ENCODE results near the gene TTC24.
"Not testable (repeated sequence)": the region's sequence is repeated elsewhere in the genome, so short reads cannot be mapped to it uniquely, and the experiment has no call there.

Gene TTC24

GRCh38 chr1:156625436-156626078 lies 46.0 kb downstream of the TTC24 start:
- no peak for DNase-seq (ENCODE audit: low read depth)
- TF ChIP-seq CTCF (IDR thresholded peaks at IDR 0.05; ENCODE audit: control insufficient read depth, extremely low read depth, insufficient read depth), result peak; percentile 74
- no peak overlapping the region for H3K4me3 ChIP-seq (ENCODE audit: low read depth, low read length)

GRCh38 chr1:156626079-156626438 lies 46.5 kb downstream of the TTC24 start:
- no peak overlapping the region for H3K4me3 ChIP-seq (ENCODE audit: low read depth, low read length)
- no peak for DNase-seq (ENCODE audit: low read depth)
- no peak for TF ChIP-seq CTCF (IDR thresholded peaks at IDR 0.05; ENCODE audit: control insufficient read depth, extremely low read depth, insufficient read depth)

DNA sequence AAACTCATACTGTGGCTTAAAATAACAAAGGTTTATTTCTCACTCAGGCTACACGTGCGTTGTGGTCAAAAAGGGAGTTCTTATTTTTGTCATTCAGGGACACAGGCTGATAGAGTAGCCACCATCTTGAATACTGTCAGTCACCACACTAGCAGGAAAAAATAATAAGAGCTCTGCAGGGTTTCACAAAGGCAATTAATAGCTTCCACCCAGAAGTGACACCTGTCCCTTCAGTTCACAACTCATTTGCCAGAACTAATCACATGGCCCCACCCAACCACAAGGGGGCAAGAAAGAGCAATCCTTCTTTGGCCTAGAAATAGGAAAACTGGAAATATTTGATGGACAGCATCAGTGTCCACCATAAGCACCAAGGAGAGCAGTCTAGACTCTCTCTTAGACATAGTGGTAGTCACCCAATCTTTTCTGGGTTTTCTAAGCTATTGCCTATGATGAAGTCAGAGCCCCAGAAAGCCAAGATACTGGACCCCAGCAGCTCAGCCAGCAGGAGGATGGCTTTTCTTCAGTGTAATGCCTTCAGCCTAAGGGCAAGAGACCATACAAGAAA lies 47.9 kb downstream of the TTC24 start:
- DNase-seq (ENCODE audit: low read depth), result no peak
- peak; percentile 74 for TF ChIP-seq CTCF (IDR thresholded peaks at IDR 0.05; ENCODE audit: control insufficient read depth, extremely low read depth, insufficient read depth)
- no peak overlapping the region for H3K4me3 ChIP-seq (ENCODE audit: low read depth, low read length)

GRCh38 chr1:156629823-156630449 lies 50.4 kb downstream of the TTC24 start:
- no peak overlapping the region for H3K4me3 ChIP-seq (ENCODE audit: low read depth, low read length)
- no peak for TF ChIP-seq CTCF (IDR thresholded peaks at IDR 0.05; ENCODE audit: control insufficient read depth, extremely low read depth, insufficient read depth)
- DNase-seq (ENCODE audit: low read depth), result no peak

GRCh38 chr1:156631152-156631551 lies 51.6 kb downstream of the TTC24 start:
- DNase-seq (ENCODE audit: low read depth), result not testable (repeated sequence)

GRCh38 chr1:156632355-156632754 lies 52.8 kb downstream of the TTC24 start:
- TF ChIP-seq CTCF (IDR thresholded peaks at IDR 0.05; ENCODE audit: control insufficient read depth, extremely low read depth, insufficient read depth), result no peak
- no peak overlapping the region for H3K4me3 ChIP-seq (ENCODE audit: low read depth, low read length)
- DNase-seq (ENCODE audit: low read depth), result no peak

More at GRCh38 chr1:156631152-156631551, 51.6 kb downstream of the TTC24 start:
- not testable (repeated sequence) for H3K4me3 ChIP-seq (ENCODE audit: low read depth, low read length)

Measured in LNCaP clone FGC (cell line).